ENCODE data around the gene GOLM1.
A peak's percentile ranks its signal among the peaks of the same experiment; 100 is the strongest.
"Not testable (repeated sequence)": the region's sequence is repeated elsewhere in the genome, so short reads cannot be mapped to it uniquely, and the experiment has no call there.

The GOLM1 gene

GRCh38 chr9:86082870-86083269, 16.5 kb downstream of the GOLM1 start:
- no peak for DNase-seq (ENCODE audit: low read depth in 2 of 2)

- DNase-seq (ENCODE audit: low read depth in 2 of 2), result no peak
These were observed 19.4 kb downstream of the GOLM1 start for GRCh38 chr9:86079865-86080469.

GRCh38 chr9:86079421-86079831, 19.9 kb downstream of the GOLM1 start:
- DNase-seq (ENCODE audit: low read depth in 2 of 2), result no peak

- DNase-seq (ENCODE audit: low read depth in 2 of 2), result no peak
These were observed 20.6 kb downstream of the GOLM1 start for GRCh38 chr9:86078731-86079130.

- DNase-seq (ENCODE audit: low read depth in 2 of 2), result no peak
These were observed 22.1 kb downstream of the GOLM1 start for GRCh38 chr9:86077276-86077675.

GRCh38 chr9:86075132-86076109, 23.9 kb downstream of the GOLM1 start:
- peak; percentile 12 to 34 for DNase-seq (ENCODE audit: low read depth in 2 of 2)

GRCh38 chr9:86073839-86074238, 25.5 kb downstream of the GOLM1 start:
- DNase-seq (ENCODE audit: low read depth in 2 of 2), result no peak

GRCh38 chr9:86072394-86072877, 26.9 kb downstream of the GOLM1 start:
- DNase-seq (ENCODE audit: low read depth in 2 of 2), result no peak

- no peak for DNase-seq (ENCODE audit: low read depth in 2 of 2)
These were observed 30.0 kb downstream of the GOLM1 start for GRCh38 chr9:86069206-86069869.

- no peak for DNase-seq (ENCODE audit: low read depth in 2 of 2)
These were observed 35.1 kb downstream of the GOLM1 start for GRCh38 chr9:86064220-86064619.

GRCh38 chr9:86062845-86063693, 36.3 kb downstream of the GOLM1 start:
- no peak for DNase-seq (ENCODE audit: low read depth in 2 of 2)

- no peak for DNase-seq (ENCODE audit: low read depth in 2 of 2)
These were observed 37.2 kb downstream of the GOLM1 start for GRCh38 chr9:86061972-86062739.

GRCh38 chr9:86057491-86057890, 41.9 kb downstream of the GOLM1 start:
- DNase-seq (ENCODE audit: low read depth in 2 of 2), result no peak

- no peak for DNase-seq (ENCODE audit: low read depth in 2 of 2)
These were observed 44.7 kb downstream of the GOLM1 start for GRCh38 chr9:86054695-86055094.

- no peak for DNase-seq (ENCODE audit: low read depth in 2 of 2)
These were observed 46.5 kb downstream of the GOLM1 start for GRCh38 chr9:86052556-86053468.

- DNase-seq (ENCODE audit: low read depth in 2 of 2), result not testable (repeated sequence)
These were observed 51.2 kb downstream of the GOLM1 start for GRCh38 chr9:86048018-86048742.

GRCh38 chr9:86047361-86047760, 52.0 kb downstream of the GOLM1 start:
- DNase-seq (ENCODE audit: low read depth in 2 of 2), result no peak

GRCh38 chr9:86046930-86047341, 52.4 kb downstream of the GOLM1 start:
- no peak for DNase-seq (ENCODE audit: low read depth in 2 of 2)

Measured in stimulated activated CD8-positive, alpha-beta memory T cell treated with anti-CD3 and anti-CD28 coated beads, Interleukin-7, amount 100 ng/mL, for 4 hours (primary cell).